Sigmoid colon (tissue), 7 donors: ENCODE data around the gene AEN. TPM values are rescaled to one million over a fixed set of nuclear protein-coding genes. Genes with fewer than 3 reads are reported as not detected.
A peak's percentile ranks its signal among the peaks of the same experiment; 100 is the strongest.
"Not testable (repeated sequence)": the region's sequence is repeated elsewhere in the genome, so short reads cannot be mapped to it uniquely, and the experiment has no call there.

Experiments
- DNase-seq: peaks from one replicate; pipeline ENCODE4 v3.0.0-alpha.2; 2019
- H3K27ac ChIP-seq, 4 donors: fragments of 200-600 bp; sonication (generic); one replicate each; pipeline ENCODE4 v1.5.1; 2016 to 2019; ENCODE audit warnings: mild to moderate bottlenecking in 1 of 4
- H3K27me3 ChIP-seq, 3 donors: fragments of 200-600 bp; sonication (generic); one replicate each; pipeline ENCODE4 v1.5.1; 2019; ENCODE audit warnings: mild to moderate bottlenecking in 1 of 3
- H3K36me3 ChIP-seq, 4 donors: fragments of 200-600 bp; sonication (generic); one replicate each; pipeline ENCODE4 v1.5.1; 2016 to 2019
- H3K4me1 ChIP-seq, 4 donors: fragments of 200-600 bp; sonication (generic); one replicate each; pipeline ENCODE4 v1.5.1; 2017 to 2019
- H3K4me3 ChIP-seq, 4 donors: fragments of 200-600 bp; sonication (generic); one replicate each; pipeline ENCODE4 v1.5.1; 2017 to 2019; ENCODE audit warnings: mild to moderate bottlenecking in 2 of 4, moderate library complexity in 1 of 4
- H3K9me3 ChIP-seq, 4 donors: fragments of 200-600 bp in 3 of 4; sonication (generic) in 3 of 4; one replicate each; pipeline versions ENCODE4 v1.5.1 to v1.6.1; 2013 to 2019
- EP300 ChIP-seq, 4 donors: sonication (generic); formaldehyde crosslinking; IDR thresholded peaks; one replicate each; pipeline ENCODE4 v1.6.1; 2017; ENCODE audit warnings: antibody characterized with exemption in 4 of 4
- POLR2A ChIP-seq, 2 donors: fragments of 450-650 bp; IDR thresholded peaks; one replicate each; pipeline ENCODE4 v1.6.1; 2016; ENCODE audit warnings: antibody characterized with exemption in 2 of 2, mild to moderate bottlenecking in 2 of 2, moderate library complexity in 2 of 2
- POLR2AphosphoS5 ChIP-seq, 4 donors: sonication (generic); formaldehyde crosslinking; IDR thresholded peaks; one replicate each; pipeline ENCODE4 v1.6.1; 2017; ENCODE audit warnings: antibody characterized with exemption in 4 of 4
- WGBS, 2 donors: extraction: QIAGEN DNeasy Blood & Tissue Kit; methylation state at CpG; one replicate each; pipeline ENCODE4 v1.1.7; 2013; 5-methylcytosine and 5-hydroxymethylcytosine counted together
- intact Hi-C: fragments of 100-400 bp; cut with DNase I; formaldehyde crosslinking; loops from one replicate; pipeline ENCODE4 v1.15.1; 2023
- polyA plus RNA-seq, 3 donors: library from polyadenylated mRNA; stranded (reverse); fragments of 200-250 nt; gene quantifications; one replicate each; pipeline ENCODE4 v1.2.3, GENCODE V29; 2013
- total RNA-seq, 4 donors: library from RNA; depleted of rRNA; stranded (reverse); fragments of >200 nt; gene quantifications; one replicate each; pipeline ENCODE4 v1.1.0, GENCODE V29; 2016
- TF ChIP-seq, protein P1 (sequence below), 4 experiments: fragments of 450-650 bp in 3 of 4; fragments of 200-600 bp in 1 of 4; IDR thresholded peaks; one replicate each; pipeline ENCODE4 v1.5.1; 2016 to 2019; ENCODE audit warnings: antibody characterized with exemption in 4 of 4, mild to moderate bottlenecking in 3 of 4, moderate library complexity in 2 of 4
- donor health status: healthy with polysubstance abuse.
- donor health status: Bipolar disorder and iron deficiency.
- donor health status: healthy.

Gene AEN
- total and polyA plus RNA-seq, 7 donors, result 4.2 to 19.7 (median 8.8) TPM

GRCh38 chr15:88630141-88630721, 9.1 kb downstream of the AEN start:
- Histone ChIP-seq H3K9me3 (no peaks in the 10 kb centered on the region), H3K4me1 (peaks cover 0 to under 1% (median under 1%) of the 10 kb centered on the region in 4 donors), H3K4me3 (no peak overlapping the region), H3K36me3 (peaks cover 0 to 59% (median 20%) of the 10 kb centered on the region in 4 donors), H3K27me3 (no peaks in the 10 kb centered on the region), H3K27ac (peak overlapping the region in 2 of 4 donors; percentile 2 to 42)
- peak; percentile 76 for DNase-seq
- intact Hi-C loops, result no loop called here
- TF ChIP-seq EP300 (IDR thresholded peaks at IDR 0.05) (no peak), POLR2AphosphoS5 (IDR thresholded peaks at IDR 0.05) (peak in 1 of 4 donors; percentile 15)
- TF ChIP-seq, protein P1, sequence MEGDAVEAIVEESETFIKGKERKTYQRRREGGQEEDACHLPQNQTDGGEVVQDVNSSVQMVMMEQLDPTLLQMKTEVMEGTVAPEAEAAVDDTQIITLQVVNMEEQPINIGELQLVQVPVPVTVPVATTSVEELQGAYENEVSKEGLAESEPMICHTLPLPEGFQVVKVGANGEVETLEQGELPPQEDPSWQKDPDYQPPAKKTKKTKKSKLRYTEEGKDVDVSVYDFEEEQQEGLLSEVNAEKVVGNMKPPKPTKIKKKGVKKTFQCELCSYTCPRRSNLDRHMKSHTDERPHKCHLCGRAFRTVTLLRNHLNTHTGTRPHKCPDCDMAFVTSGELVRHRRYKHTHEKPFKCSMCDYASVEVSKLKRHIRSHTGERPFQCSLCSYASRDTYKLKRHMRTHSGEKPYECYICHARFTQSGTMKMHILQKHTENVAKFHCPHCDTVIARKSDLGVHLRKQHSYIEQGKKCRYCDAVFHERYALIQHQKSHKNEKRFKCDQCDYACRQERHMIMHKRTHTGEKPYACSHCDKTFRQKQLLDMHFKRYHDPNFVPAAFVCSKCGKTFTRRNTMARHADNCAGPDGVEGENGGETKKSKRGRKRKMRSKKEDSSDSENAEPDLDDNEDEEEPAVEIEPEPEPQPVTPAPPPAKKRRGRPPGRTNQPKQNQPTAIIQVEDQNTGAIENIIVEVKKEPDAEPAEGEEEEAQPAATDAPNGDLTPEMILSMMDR (IDR thresholded peaks at IDR 0.05), result no peak
- 50 to 63% methylated on average over 9 of the region's 9 CpGs for WGBS, 2 donors

DNA sequence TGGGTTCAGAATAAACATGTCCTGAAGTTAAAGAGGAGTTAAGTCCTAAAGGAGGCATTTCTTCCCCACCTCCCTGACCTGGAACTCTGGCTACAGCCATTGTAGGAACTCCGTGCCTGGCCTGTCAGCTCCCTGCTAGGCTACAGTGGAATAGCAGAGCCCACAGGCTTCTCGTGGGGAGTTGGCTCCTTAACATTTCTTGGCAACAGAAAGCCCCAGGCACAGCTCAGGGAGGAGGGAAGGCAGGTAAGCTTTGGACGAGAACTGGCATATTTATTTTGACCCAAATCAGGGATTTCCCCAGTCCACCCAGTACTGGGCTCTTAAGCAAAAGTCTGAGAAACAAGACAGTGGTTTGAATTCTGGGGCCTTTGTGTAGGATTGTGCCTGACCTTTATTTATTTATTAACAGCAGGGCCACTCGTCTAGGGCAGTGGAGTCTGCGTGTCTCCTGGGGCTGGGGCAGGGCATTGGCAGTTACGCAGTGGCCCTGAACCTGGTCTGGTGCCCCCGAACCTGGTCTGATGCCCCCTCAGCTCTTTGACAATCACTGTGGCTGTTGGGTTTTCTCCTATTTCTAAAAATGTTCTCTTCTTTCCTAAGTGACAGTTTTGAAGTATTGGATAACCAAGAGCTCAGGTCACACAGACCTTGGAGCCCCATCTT, 9.8 kb downstream of the AEN start:
- 60 to 85% methylated on average over 7 of the region's 7 CpGs for WGBS, 2 donors
- peak; percentile 12 for DNase-seq
- H3K4me3 ChIP-seq, result no peak overlapping the region
- no peaks in the 10 kb centered on the region for H3K4me1 ChIP-seq
- H3K27ac ChIP-seq, result peak overlapping the region in 2 of 4 donors; percentile 19 to 42
- intact Hi-C loops, result no loop called here
- TF ChIP-seq POLR2AphosphoS5 (IDR thresholded peaks at IDR 0.05), result no peak
- no peak for TF ChIP-seq POLR2A (IDR thresholded peaks at IDR 0.05)
- TF ChIP-seq, protein P1 (IDR thresholded peaks at IDR 0.05), result no peak
- TF ChIP-seq EP300 (IDR thresholded peaks at IDR 0.05), result no peak
- peaks cover 0 to 58% (median 20%) of the 10 kb centered on the region in 4 donors for H3K36me3 ChIP-seq
- no peaks in the 10 kb centered on the region for H3K9me3 ChIP-seq
- no peaks in the 10 kb centered on the region for H3K27me3 ChIP-seq

DNA sequence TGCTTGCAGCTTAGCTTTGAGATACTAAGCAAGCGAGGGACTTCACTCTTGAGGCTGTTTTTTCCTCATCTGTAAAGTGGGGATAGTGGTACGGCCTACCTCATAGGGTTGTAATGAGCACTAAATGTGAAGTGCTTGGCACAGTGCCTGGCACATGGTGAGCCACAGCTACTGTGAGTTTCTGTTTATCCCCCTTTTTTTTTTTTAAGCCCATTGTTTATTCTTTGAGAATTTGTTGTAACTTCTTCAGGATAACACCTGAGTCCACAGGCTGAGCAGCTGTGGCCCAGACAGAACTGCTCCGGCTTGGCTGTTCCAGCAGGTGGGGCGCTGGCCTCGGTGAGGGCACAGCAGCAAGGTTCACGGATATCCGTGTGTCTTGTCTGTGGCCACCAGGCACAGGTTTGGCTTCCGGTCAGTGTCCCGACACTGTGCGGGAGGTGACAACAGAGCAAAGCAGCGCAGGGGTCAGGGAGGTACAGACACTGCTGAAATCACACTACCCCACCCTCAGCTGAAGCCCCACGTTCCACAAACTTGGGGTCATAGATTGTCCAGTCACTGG, 10.4 kb downstream of the AEN start:
- 88 to 93% methylated on average over 12 of the region's 12 CpGs for WGBS, 2 donors
- DNase-seq, result peak; percentile 68
- Histone ChIP-seq H3K4me3 (no peak overlapping the region), H3K27ac (peak overlapping the region in 1 of 4 donors; percentile 42), H3K9me3 (no peaks in the 10 kb centered on the region), H3K27me3 (no peaks in the 10 kb centered on the region), H3K36me3 (peaks cover 0 to 52% (median 19%) of the 10 kb centered on the region in 4 donors), H3K4me1 (no peaks in the 10 kb centered on the region)
- no peak for TF ChIP-seq POLR2A (IDR thresholded peaks at IDR 0.05)
- no peak for TF ChIP-seq POLR2AphosphoS5 (IDR thresholded peaks at IDR 0.05)
- no peak for TF ChIP-seq EP300 (IDR thresholded peaks at IDR 0.05)
- TF ChIP-seq, protein P1 (IDR thresholded peaks at IDR 0.05), result no peak
- intact Hi-C loops, result no loop called here

- H3K27me3 ChIP-seq, H3K9me3 ChIP-seq, H3K27ac ChIP-seq, DNase-seq, intact Hi-C loops, H3K4me1 ChIP-seq, H3K4me3 ChIP-seq: not testable (repeated sequence)
- WGBS, 2 donors, result 83 to 85% methylated on average over 7 of the region's 7 CpGs
- peaks cover 0 to 39% (median 17%) of the 10 kb centered on the region in 4 donors for H3K36me3 ChIP-seq
These were observed 11.7 kb downstream of the AEN start for GRCh38 chr15:88632797-88633196.

GRCh38 chr15:88634449-88634848, 13.3 kb downstream of the AEN start:
- peaks cover 0 to 23% (median 10%) of the 10 kb centered on the region in 4 donors for H3K36me3 ChIP-seq
- no peak overlapping the region for H3K4me3 ChIP-seq
- no peak overlapping the region for H3K27ac ChIP-seq
- intact Hi-C loops, result no loop called here
- no peaks in the 10 kb centered on the region for H3K9me3 ChIP-seq
- TF ChIP-seq, protein P1 (IDR thresholded peaks at IDR 0.05), result no peak
- TF ChIP-seq EP300 (IDR thresholded peaks at IDR 0.05), result no peak
- TF ChIP-seq POLR2A (IDR thresholded peaks at IDR 0.05), result no peak
- no peak for TF ChIP-seq POLR2AphosphoS5 (IDR thresholded peaks at IDR 0.05)
- H3K4me1 ChIP-seq, result peaks cover 0 to 15% (median 13%) of the 10 kb centered on the region in 4 donors
- 90% methylated on average over 2 of the region's 2 CpGs for WGBS, 2 donors
- H3K27me3 ChIP-seq, result no peaks in the 10 kb centered on the region
- no peak for DNase-seq
